SK-N-MC (cell line): ENCODE data around the gene PCDHB8.

Experiments
- EZH2 ChIP-seq: fragments of 200-600 bp; sonication (generic); IDR thresholded peaks from one replicate; pipeline ENCODE4 v1.6.1; 2017; ENCODE audit warnings: antibody characterized with exemption
- FOXP2 ChIP-seq: optimal IDR thresholded peaks from 2 replicates; pipeline ENCODE3; 2011; ENCODE audit warnings: mild to moderate bottlenecking, moderate library complexity; ENCODE audit not compliant: insufficient read depth; ENCODE audit errors: extremely low read length, control extremely low read depth
- POLR2AphosphoS5 ChIP-seq: IDR thresholded peaks from 2 replicates; pipeline ENCODE4 v1.6.1; 2012; ENCODE audit warnings: mild to moderate bottlenecking, low read depth, low read length, borderline replicate concordance

DNA sequence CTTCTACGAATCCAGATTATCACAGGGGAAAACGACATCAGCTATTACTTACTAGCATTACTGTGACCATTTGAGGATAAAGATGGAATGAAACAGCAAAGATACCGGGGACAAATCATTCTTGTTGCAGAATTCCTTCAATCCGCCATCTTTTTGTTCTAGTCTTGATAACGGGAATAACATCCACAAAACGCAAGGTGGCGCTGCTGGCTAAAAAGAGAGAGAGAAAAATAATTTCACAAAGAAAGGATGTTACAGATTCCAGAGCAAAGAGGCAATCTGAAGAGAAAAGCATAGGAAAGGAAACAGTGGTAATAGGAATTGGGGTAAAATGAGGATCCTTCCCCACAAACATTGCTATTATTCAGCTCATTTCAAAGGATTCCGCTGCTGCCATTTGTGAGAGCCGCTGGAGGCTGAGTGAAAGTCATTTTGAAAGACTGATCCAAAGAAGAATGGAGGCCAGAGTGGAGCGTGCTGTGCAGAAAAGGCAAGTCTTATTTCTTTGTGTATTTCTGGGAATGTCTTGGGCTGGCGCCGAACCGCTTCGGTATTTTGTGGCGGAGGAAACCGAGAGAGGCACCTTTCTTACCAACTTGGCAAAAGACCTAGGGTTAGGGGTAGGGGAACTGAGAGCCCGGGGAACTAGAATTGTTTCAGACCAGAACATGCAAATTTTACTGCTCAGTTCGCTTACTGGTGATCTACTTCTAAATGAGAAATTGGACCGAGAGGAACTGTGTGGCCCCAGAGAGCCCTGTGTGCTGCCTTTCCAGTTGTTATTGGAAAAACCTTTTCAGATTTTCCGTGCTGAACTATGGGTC is 5.0 kb upstream of the PCDHB8 start, which contains the start of gene PCDHB7:
- TF ChIP-seq EZH2 (no peak), POLR2AphosphoS5 (no peak), FOXP2 (no peak)
